Measurements from ENCODE around the gene ROR1.

DNA sequence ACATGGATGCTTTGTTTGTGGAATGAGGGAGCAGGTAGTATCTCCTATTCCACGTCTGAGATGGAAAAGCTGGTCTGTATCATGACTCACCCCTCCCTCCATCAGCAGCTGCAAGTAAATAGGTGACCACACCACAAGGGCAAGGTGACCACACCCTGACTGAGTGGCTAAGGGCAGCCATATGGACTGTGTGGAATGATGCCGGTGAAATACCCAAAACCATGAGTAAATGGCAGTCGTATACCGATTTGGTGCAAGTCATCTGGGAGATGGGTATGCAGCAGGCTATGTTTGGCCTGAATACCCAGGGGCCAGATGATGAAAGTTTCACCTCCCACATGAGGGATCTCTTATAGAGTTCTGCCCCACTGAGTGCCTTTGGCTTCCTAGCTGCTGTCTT lies 413.8 kb downstream of the ROR1 start:
- TF ChIP-seq, protein P1, sequence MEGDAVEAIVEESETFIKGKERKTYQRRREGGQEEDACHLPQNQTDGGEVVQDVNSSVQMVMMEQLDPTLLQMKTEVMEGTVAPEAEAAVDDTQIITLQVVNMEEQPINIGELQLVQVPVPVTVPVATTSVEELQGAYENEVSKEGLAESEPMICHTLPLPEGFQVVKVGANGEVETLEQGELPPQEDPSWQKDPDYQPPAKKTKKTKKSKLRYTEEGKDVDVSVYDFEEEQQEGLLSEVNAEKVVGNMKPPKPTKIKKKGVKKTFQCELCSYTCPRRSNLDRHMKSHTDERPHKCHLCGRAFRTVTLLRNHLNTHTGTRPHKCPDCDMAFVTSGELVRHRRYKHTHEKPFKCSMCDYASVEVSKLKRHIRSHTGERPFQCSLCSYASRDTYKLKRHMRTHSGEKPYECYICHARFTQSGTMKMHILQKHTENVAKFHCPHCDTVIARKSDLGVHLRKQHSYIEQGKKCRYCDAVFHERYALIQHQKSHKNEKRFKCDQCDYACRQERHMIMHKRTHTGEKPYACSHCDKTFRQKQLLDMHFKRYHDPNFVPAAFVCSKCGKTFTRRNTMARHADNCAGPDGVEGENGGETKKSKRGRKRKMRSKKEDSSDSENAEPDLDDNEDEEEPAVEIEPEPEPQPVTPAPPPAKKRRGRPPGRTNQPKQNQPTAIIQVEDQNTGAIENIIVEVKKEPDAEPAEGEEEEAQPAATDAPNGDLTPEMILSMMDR (IDR thresholded peaks at IDR 0.05): no peak
- no peak for TF ChIP-seq POLR2A (IDR thresholded peaks at IDR 0.05)

Measured in thyroid gland (tissue), 4 donors.